ENCODE results near the gene PCDHGC4. TPM values are rescaled to one million over a fixed set of nuclear protein-coding genes. Genes with fewer than 3 reads are reported as not detected.

The PCDHGC4 gene
- total and polyA plus RNA-seq, 9 donors, result 0.98 to 2.1 (median 1.6) TPM

- Histone ChIP-seq H3K4me1 (ENCODE audit: control insufficient read depth, insufficient read depth, low read length) (peaks cover 43% of the 10 kb centered on the region), H3K36me3 (ENCODE audit: control insufficient read depth, insufficient read depth, low read length) (peaks cover 18% of the 10 kb centered on the region), H3K9me3 (replicated peaks; ENCODE audit: control insufficient read depth, low read depth, low read length) (no peaks in the 10 kb centered on the region), H3K27me3 (ENCODE audit: control insufficient read depth, insufficient read depth, low read length) (peaks cover 8% of the 10 kb centered on the region), H3K27ac (ENCODE audit: low read length) (peak overlapping the region; percentile 99), H3K4me3 (ENCODE audit: low read length) (peak overlapping the region; percentile 92)
- no peak for DNase-seq
- 7% methylated on average over 22 of the region's 24 CpGs for WGBS (ENCODE audit: insufficient coverage)
Observed at GRCh38 chr5:141477044-141477575, 7.7 kb upstream of the PCDHGC4 start.

GRCh38 chr5:141477815-141478214 lies 7.0 kb upstream of the PCDHGC4 start:
- H3K4me3 ChIP-seq (ENCODE audit: low read length), result peak overlapping the region; percentile 92
- no peak for DNase-seq
- no peaks in the 10 kb centered on the region for H3K9me3 ChIP-seq (replicated peaks; ENCODE audit: control insufficient read depth, low read depth, low read length)
- peak overlapping the region; percentile 17 for H3K27ac ChIP-seq (ENCODE audit: low read length)
- peaks cover 18% of the 10 kb centered on the region for H3K36me3 ChIP-seq (ENCODE audit: control insufficient read depth, insufficient read depth, low read length)
- peaks cover 43% of the 10 kb centered on the region for H3K4me1 ChIP-seq (ENCODE audit: control insufficient read depth, insufficient read depth, low read length)
- H3K27me3 ChIP-seq (ENCODE audit: control insufficient read depth, insufficient read depth, low read length), result peaks cover 8% of the 10 kb centered on the region
- 15% methylated on average over 9 of the region's 13 CpGs for WGBS (ENCODE audit: insufficient coverage)

- peaks cover 43% of the 10 kb centered on the region for H3K4me1 ChIP-seq (ENCODE audit: control insufficient read depth, insufficient read depth, low read length)
- no peak for DNase-seq
Observed at GRCh38 chr5:141478321-141478945, 6.4 kb upstream of the PCDHGC4 start.

GRCh38 chr5:141479776-141480175 lies 5.1 kb upstream of the PCDHGC4 start:
- Histone ChIP-seq H3K4me3 (ENCODE audit: low read length) (no peak overlapping the region), H3K4me1 (ENCODE audit: control insufficient read depth, insufficient read depth, low read length) (peaks cover 51% of the 10 kb centered on the region), H3K27ac (ENCODE audit: low read length) (no peak overlapping the region)

More at GRCh38 chr5:141478321-141478945, 6.4 kb upstream of the PCDHGC4 start:
- Histone ChIP-seq H3K9me3 (replicated peaks; ENCODE audit: control insufficient read depth, low read depth, low read length) (no peaks in the 10 kb centered on the region), H3K36me3 (ENCODE audit: control insufficient read depth, insufficient read depth, low read length) (peaks cover 20% of the 10 kb centered on the region), H3K27me3 (ENCODE audit: control insufficient read depth, insufficient read depth, low read length) (peaks cover 8% of the 10 kb centered on the region), H3K4me3 (ENCODE audit: low read length) (peak overlapping the region; percentile 92), H3K27ac (ENCODE audit: low read length) (peak overlapping the region; percentile 17)
- 11% methylated on average over 17 of the region's 20 CpGs for WGBS (ENCODE audit: insufficient coverage)

GRCh38 chr5:141483902-141484301 lies 928 bp upstream of the PCDHGC4 start:
- Histone ChIP-seq H3K4me3 (ENCODE audit: low read length) (no peak overlapping the region), H3K27me3 (ENCODE audit: control insufficient read depth, insufficient read depth, low read length) (peaks cover 4% of the 10 kb centered on the region), H3K27ac (ENCODE audit: low read length) (no peak overlapping the region), H3K36me3 (ENCODE audit: control insufficient read depth, insufficient read depth, low read length) (peaks cover 40% of the 10 kb centered on the region), H3K4me1 (ENCODE audit: control insufficient read depth, insufficient read depth, low read length) (peaks cover 50% of the 10 kb centered on the region), H3K9me3 (replicated peaks; ENCODE audit: control insufficient read depth, low read depth, low read length) (no peaks in the 10 kb centered on the region)
- DNase-seq, result no peak
- WGBS (ENCODE audit: insufficient coverage), result 61% methylated on average over 2 of the region's 3 CpGs

More at GRCh38 chr5:141479776-141480175, 5.1 kb upstream of the PCDHGC4 start:
- Histone ChIP-seq H3K27me3 (ENCODE audit: control insufficient read depth, insufficient read depth, low read length) (peaks cover 8% of the 10 kb centered on the region), H3K9me3 (replicated peaks; ENCODE audit: control insufficient read depth, low read depth, low read length) (no peaks in the 10 kb centered on the region), H3K36me3 (ENCODE audit: control insufficient read depth, insufficient read depth, low read length) (peaks cover 21% of the 10 kb centered on the region)
- DNase-seq, result no peak

- H3K4me1 ChIP-seq (ENCODE audit: control insufficient read depth, insufficient read depth, low read length), result peaks cover 51% of the 10 kb centered on the region
- no CpG with 5 or more reads among the region's 4 CpGs for WGBS (ENCODE audit: insufficient coverage)
Observed at GRCh38 chr5:141484310-141484640, 555 bp upstream of the PCDHGC4 start.

GRCh38 chr5:141485321-141486055 lies 658 bp downstream of the PCDHGC4 start:
- H3K4me1 ChIP-seq (ENCODE audit: control insufficient read depth, insufficient read depth, low read length), result peaks cover 44% of the 10 kb centered on the region
- DNase-seq, result no peak
- H3K27ac ChIP-seq (ENCODE audit: low read length), result no peak overlapping the region
- peak overlapping the region; percentile 39 for H3K4me3 ChIP-seq (ENCODE audit: low read length)
- H3K9me3 ChIP-seq (replicated peaks; ENCODE audit: control insufficient read depth, low read depth, low read length), result no peaks in the 10 kb centered on the region
- H3K27me3 ChIP-seq (ENCODE audit: control insufficient read depth, insufficient read depth, low read length), result peaks cover 7% of the 10 kb centered on the region
- WGBS (ENCODE audit: insufficient coverage), result 34% methylated on average over 32 of the region's 38 CpGs
- peaks cover 45% of the 10 kb centered on the region for H3K36me3 ChIP-seq (ENCODE audit: control insufficient read depth, insufficient read depth, low read length)

More at GRCh38 chr5:141484310-141484640, 555 bp upstream of the PCDHGC4 start:
- Histone ChIP-seq H3K27ac (ENCODE audit: low read length) (no peak overlapping the region), H3K36me3 (ENCODE audit: control insufficient read depth, insufficient read depth, low read length) (peaks cover 42% of the 10 kb centered on the region), H3K27me3 (ENCODE audit: control insufficient read depth, insufficient read depth, low read length) (peaks cover 4% of the 10 kb centered on the region), H3K9me3 (replicated peaks; ENCODE audit: control insufficient read depth, low read depth, low read length) (no peaks in the 10 kb centered on the region), H3K4me3 (ENCODE audit: low read length) (peak overlapping the region; percentile 39)
- DNase-seq, result no peak

- Histone ChIP-seq H3K27me3 (ENCODE audit: control insufficient read depth, insufficient read depth, low read length) (peaks cover 12% of the 10 kb centered on the region), H3K4me3 (ENCODE audit: low read length) (no peak overlapping the region), H3K9me3 (replicated peaks; ENCODE audit: control insufficient read depth, low read depth, low read length) (no peaks in the 10 kb centered on the region), H3K27ac (ENCODE audit: low read length) (no peak overlapping the region), H3K4me1 (ENCODE audit: control insufficient read depth, insufficient read depth, low read length) (peaks cover 41% of the 10 kb centered on the region), H3K36me3 (ENCODE audit: control insufficient read depth, insufficient read depth, low read length) (peaks cover 50% of the 10 kb centered on the region)
- WGBS (ENCODE audit: insufficient coverage), result 84% methylated on average over 7 of the region's 9 CpGs
- DNase-seq, result no peak
Observed at GRCh38 chr5:141486091-141486490, 1.3 kb downstream of the PCDHGC4 start.

- peaks cover 57% of the 10 kb centered on the region for H3K36me3 ChIP-seq (ENCODE audit: control insufficient read depth, insufficient read depth, low read length)
- H3K4me3 ChIP-seq (ENCODE audit: low read length), result no peak overlapping the region
- peaks cover 41% of the 10 kb centered on the region for H3K4me1 ChIP-seq (ENCODE audit: control insufficient read depth, insufficient read depth, low read length)
- H3K9me3 ChIP-seq (replicated peaks; ENCODE audit: control insufficient read depth, low read depth, low read length), result no peaks in the 10 kb centered on the region
- no peak overlapping the region for H3K27ac ChIP-seq (ENCODE audit: low read length)
- no peak for DNase-seq
- H3K27me3 ChIP-seq (ENCODE audit: control insufficient read depth, insufficient read depth, low read length), result peaks cover 14% of the 10 kb centered on the region
- WGBS (ENCODE audit: insufficient coverage), result 80% methylated on average over 6 of the region's 7 CpGs
Observed at GRCh38 chr5:141487131-141487530, 2.3 kb downstream of the PCDHGC4 start.
